Bronchial epithelial cell (primary cell): Measurements from ENCODE around the gene ANGPTL2. TPM values are rescaled to one million over a fixed set of nuclear protein-coding genes. Genes with fewer than 3 reads are reported as not detected.
A peak's percentile ranks its signal among the peaks of the same experiment; 100 is the strongest.

ENCODE experiments used
- DNase-seq: peaks from one replicate; pipeline ENCODE4 v3.0.0-alpha.2; 2010; ENCODE audit warnings: low read depth
- FAIRE-seq: peaks from 2 replicates; lab custom pipeline; 2011; peaks lifted over from hg19 to GRCh38; lab: Jason Lieb, UNC
- H3K27me3 ChIP-seq: 2 replicates; pipeline ENCODE4 v1.5.1; 2011; ENCODE audit warnings: low read length; ENCODE audit not compliant: control insufficient read depth, insufficient read depth
- H3K36me3 ChIP-seq: 2 replicates; pipeline ENCODE4 v1.5.1; 2011; ENCODE audit warnings: low read length; ENCODE audit not compliant: control insufficient read depth, insufficient read depth
- H3K4me3 ChIP-seq: 2 replicates; pipeline ENCODE4 v1.5.1; 2011; ENCODE audit warnings: mild to moderate bottlenecking, low read depth, low read length, control low read depth
- total RNA-seq: library from RNA; depleted of rRNA; stranded (reverse); fragments of >200 nt; gene quantifications from 2 replicates; pipeline ENCODE4 v1.2.1, GENCODE V29; 2014
- TF ChIP-seq, protein P1 (sequence below): IDR thresholded peaks from 2 replicates; pipeline ENCODE4 v1.5.1; 2011; ENCODE audit warnings: mild to moderate bottlenecking, moderate library complexity, low read length, control low read depth, inconsistent platforms; ENCODE audit not compliant: insufficient read depth, severe bottlenecking

ANGPTL2 gene
- total RNA-seq, 1 donor from 2014 or later, result 0.79 TPM

GRCh38 chr9:127066060-127066850, 56.2 kb downstream of the ANGPTL2 start:
- Histone ChIP-seq H3K27me3 (no peaks in the 10 kb centered on the region), H3K36me3 (no peaks in the 10 kb centered on the region), H3K4me3 (no peak overlapping the region)
- TF ChIP-seq, protein P1, sequence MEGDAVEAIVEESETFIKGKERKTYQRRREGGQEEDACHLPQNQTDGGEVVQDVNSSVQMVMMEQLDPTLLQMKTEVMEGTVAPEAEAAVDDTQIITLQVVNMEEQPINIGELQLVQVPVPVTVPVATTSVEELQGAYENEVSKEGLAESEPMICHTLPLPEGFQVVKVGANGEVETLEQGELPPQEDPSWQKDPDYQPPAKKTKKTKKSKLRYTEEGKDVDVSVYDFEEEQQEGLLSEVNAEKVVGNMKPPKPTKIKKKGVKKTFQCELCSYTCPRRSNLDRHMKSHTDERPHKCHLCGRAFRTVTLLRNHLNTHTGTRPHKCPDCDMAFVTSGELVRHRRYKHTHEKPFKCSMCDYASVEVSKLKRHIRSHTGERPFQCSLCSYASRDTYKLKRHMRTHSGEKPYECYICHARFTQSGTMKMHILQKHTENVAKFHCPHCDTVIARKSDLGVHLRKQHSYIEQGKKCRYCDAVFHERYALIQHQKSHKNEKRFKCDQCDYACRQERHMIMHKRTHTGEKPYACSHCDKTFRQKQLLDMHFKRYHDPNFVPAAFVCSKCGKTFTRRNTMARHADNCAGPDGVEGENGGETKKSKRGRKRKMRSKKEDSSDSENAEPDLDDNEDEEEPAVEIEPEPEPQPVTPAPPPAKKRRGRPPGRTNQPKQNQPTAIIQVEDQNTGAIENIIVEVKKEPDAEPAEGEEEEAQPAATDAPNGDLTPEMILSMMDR, result no peak
- DNase-seq (no peak), FAIRE-seq (no peak)

DNA sequence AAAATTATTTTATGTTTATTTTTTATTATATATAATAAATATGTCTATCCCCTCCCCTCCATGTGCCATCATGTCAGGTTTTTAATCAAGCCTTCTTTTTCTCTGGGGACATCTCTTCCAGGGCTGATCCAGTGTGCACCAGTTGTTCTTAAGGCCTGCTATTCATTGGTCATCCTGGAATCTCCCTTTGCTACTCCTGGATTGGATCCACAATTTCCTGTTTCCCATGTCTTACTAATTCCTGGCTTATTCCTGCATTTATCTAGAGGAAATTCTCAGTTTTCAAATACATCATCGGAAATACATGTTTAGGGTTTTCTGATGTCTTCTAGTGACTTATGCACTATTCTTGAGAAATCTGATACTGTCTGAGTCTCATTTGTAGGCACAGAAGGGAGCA, 56.8 kb downstream of the ANGPTL2 start:
- no peaks in the 10 kb centered on the region for H3K36me3 ChIP-seq
- H3K4me3 ChIP-seq, result no peak overlapping the region
- FAIRE-seq, result no peak
- TF ChIP-seq, protein P1, result no peak
- peak; percentile 81 for DNase-seq
- no peaks in the 10 kb centered on the region for H3K27me3 ChIP-seq

- Histone ChIP-seq H3K27me3 (no peaks in the 10 kb centered on the region), H3K4me3 (no peak overlapping the region), H3K36me3 (no peaks in the 10 kb centered on the region)
- FAIRE-seq (no peak), DNase-seq (no peak)
- TF ChIP-seq, protein P1, result no peak
These were observed 58.1 kb downstream of the ANGPTL2 start for GRCh38 chr9:127064335-127064734.

- FAIRE-seq, result no peak
- no peaks in the 10 kb centered on the region for H3K36me3 ChIP-seq
- no peak overlapping the region for H3K4me3 ChIP-seq
- TF ChIP-seq, protein P1, result no peak
- DNase-seq, result no peak
- no peaks in the 10 kb centered on the region for H3K27me3 ChIP-seq
These were observed 61.0 kb downstream of the ANGPTL2 start for GRCh38 chr9:127061411-127061810.

DNA sequence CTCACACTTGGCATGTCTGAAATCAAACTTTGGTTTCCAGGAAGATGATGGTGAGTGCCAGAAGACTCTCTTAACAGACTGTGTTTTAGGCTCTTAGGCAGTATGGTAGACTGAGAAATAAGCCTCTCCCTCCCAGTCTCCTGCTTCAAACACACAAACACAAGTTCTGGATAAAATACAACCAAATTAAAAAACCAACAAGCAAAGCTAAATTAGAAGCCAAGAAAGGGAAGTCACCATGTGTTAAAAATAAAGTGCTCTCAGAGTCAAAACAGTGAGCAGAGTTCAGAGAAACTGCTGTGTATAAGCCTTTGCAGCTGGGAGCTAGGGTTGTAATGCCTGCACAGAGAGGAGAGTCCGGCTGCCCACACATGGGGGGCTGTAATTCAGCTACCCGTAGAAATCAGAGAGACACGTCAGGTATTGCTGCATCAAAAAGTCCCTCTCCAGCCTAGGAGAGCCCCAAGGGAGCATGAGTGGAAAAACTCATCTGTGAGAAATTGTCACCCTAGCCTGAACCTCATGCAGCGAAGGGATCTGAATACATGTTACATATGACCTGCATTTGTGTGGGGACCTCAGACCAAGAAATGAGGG, 62.6 kb downstream of the ANGPTL2 start:
- DNase-seq (no peak), FAIRE-seq (no peak)
- Histone ChIP-seq H3K27me3 (no peaks in the 10 kb centered on the region), H3K4me3 (no peak overlapping the region), H3K36me3 (no peaks in the 10 kb centered on the region)
- TF ChIP-seq, protein P1, result no peak

GRCh38 chr9:127059030-127059429, 63.4 kb downstream of the ANGPTL2 start:
- TF ChIP-seq, protein P1, result no peak
- no peaks in the 10 kb centered on the region for H3K27me3 ChIP-seq
- H3K36me3 ChIP-seq, result no peaks in the 10 kb centered on the region
- H3K4me3 ChIP-seq, result no peak overlapping the region
- FAIRE-seq (peak; percentile 18), DNase-seq (no peak)
